GM12801 (cell line): ENCODE measurements around the gene TAF1L.

Experiments
- TF ChIP-seq, protein P1 (sequence below): IDR thresholded peaks from one replicate; pipeline ENCODE4 v1.5.1; 2011; ENCODE audit warnings: control low read depth; ENCODE audit not compliant: insufficient read length; ENCODE audit errors: extremely low read depth

The TAF1L gene, protein sequence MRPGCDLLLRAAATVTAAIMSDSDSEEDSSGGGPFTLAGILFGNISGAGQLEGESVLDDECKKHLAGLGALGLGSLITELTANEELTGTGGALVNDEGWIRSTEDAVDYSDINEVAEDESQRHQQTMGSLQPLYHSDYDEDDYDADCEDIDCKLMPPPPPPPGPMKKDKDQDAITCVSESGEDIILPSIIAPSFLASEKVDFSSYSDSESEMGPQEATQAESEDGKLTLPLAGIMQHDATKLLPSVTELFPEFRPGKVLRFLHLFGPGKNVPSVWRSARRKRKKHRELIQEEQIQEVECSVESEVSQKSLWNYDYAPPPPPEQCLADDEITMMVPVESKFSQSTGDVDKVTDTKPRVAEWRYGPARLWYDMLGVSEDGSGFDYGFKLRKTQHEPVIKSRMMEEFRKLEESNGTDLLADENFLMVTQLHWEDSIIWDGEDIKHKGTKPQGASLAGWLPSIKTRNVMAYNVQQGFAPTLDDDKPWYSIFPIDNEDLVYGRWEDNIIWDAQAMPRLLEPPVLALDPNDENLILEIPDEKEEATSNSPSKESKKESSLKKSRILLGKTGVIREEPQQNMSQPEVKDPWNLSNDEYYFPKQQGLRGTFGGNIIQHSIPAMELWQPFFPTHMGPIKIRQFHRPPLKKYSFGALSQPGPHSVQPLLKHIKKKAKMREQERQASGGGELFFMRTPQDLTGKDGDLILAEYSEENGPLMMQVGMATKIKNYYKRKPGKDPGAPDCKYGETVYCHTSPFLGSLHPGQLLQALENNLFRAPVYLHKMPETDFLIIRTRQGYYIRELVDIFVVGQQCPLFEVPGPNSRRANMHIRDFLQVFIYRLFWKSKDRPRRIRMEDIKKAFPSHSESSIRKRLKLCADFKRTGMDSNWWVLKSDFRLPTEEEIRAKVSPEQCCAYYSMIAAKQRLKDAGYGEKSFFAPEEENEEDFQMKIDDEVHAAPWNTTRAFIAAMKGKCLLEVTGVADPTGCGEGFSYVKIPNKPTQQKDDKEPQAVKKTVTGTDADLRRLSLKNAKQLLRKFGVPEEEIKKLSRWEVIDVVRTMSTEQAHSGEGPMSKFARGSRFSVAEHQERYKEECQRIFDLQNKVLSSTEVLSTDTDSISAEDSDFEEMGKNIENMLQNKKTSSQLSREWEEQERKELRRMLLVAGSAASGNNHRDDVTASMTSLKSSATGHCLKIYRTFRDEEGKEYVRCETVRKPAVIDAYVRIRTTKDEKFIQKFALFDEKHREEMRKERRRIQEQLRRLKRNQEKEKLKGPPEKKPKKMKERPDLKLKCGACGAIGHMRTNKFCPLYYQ (N-terminal part only)

DNA sequence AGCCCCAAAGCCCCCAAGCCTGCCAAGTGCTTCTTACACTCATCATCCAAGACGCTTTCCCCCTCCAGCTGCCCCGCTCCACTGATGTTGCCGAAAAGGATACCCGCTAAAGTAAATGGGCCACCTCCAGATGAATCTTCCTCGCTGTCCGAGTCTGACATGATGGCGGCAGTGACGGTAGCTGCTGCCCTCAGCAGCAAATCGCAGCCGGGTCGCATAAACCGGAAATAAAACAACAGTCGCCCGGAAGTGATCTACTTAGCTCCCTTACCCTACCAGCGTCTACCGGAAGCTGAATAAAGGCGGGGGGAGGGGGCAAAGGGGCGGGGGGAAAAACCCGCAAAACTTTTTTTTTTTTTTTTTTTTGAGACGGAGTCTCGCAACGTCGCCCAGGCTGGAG lies at the start of gene TAF1L:
Gene TAF1L (minus strand): TSS at position 308 of the 400 bp plus-strand sequence. CDS start 90 bp downstream, at position 218.
- TF ChIP-seq, protein P1, sequence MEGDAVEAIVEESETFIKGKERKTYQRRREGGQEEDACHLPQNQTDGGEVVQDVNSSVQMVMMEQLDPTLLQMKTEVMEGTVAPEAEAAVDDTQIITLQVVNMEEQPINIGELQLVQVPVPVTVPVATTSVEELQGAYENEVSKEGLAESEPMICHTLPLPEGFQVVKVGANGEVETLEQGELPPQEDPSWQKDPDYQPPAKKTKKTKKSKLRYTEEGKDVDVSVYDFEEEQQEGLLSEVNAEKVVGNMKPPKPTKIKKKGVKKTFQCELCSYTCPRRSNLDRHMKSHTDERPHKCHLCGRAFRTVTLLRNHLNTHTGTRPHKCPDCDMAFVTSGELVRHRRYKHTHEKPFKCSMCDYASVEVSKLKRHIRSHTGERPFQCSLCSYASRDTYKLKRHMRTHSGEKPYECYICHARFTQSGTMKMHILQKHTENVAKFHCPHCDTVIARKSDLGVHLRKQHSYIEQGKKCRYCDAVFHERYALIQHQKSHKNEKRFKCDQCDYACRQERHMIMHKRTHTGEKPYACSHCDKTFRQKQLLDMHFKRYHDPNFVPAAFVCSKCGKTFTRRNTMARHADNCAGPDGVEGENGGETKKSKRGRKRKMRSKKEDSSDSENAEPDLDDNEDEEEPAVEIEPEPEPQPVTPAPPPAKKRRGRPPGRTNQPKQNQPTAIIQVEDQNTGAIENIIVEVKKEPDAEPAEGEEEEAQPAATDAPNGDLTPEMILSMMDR = no peak

DNA sequence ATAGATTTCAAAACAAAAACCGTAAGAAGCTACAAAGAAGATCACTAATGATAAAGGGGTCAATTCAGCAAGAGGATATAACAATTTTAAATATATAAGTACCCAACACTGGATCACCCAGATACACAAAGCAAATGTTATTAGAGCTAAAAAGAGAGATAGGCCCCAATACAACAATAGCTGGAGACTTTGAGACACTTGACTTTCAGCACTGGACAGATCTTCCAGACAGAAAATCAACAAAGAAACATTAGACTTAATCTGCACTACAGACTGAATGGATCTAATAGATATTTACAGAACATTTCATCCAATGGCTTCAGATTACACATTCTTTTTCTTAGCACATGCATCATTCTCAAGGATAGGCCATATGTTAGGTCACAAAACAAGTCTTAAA lies 46.3 kb upstream of the TAF1L start:
- TF ChIP-seq, protein P1 = no peak

DNA sequence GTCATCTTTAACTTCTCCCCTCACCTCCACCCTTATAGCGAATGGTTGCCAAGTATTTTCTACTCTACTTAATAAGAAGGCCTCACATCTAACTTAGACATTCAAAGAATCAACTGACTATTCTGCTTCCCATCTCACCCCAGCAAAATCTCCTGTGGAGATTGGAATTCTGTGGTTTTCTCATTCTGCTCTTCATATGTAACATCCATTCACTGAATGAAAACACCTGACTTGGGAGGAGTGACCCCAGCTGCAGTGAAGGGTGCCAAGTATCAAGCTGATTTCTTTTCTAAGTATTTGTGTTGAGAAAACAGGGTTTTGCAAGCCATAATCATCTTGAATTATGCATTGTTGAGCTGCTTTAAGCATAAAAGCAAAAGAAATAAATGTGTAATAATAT lies 42.5 kb upstream of the TAF1L start:
- TF ChIP-seq, protein P1 = no peak

- TF ChIP-seq, protein P1 = no peak
These were observed 37.0 kb upstream of the TAF1L start for GRCh38 chr9:32672469-32672868.

DNA sequence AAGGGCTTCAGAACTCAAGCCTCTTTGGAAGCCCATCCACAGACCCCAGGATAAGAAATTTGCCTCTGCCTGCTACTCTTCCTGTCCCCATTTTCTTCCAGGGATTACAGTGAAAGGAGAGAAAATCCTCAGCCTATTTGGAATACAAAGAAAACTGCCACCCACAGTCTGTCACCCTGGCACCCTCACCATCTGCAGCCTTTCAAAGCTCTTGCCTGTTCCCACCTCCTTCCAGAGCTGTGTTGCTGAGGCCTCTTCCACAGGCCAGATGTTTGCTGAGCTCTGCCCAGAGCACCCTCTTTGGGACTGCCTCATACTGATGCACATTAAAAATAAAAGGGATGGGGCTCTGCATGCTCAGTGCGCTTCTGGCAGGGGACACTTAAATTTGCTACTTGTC lies 35.9 kb upstream of the TAF1L start:
- TF ChIP-seq, protein P1 = no peak

GRCh38 chr9:32665101-32665500 lies 29.6 kb upstream of the TAF1L start:
- TF ChIP-seq, protein P1 = no peak
